Measurements from ENCODE around the gene HPN.
A peak's percentile ranks its signal among the peaks of the same experiment; 100 is the strongest.
"Not testable (repeated sequence)": the region's sequence is repeated elsewhere in the genome, so short reads cannot be mapped to it uniquely, and the experiment has no call there.

The HPN gene

DNA sequence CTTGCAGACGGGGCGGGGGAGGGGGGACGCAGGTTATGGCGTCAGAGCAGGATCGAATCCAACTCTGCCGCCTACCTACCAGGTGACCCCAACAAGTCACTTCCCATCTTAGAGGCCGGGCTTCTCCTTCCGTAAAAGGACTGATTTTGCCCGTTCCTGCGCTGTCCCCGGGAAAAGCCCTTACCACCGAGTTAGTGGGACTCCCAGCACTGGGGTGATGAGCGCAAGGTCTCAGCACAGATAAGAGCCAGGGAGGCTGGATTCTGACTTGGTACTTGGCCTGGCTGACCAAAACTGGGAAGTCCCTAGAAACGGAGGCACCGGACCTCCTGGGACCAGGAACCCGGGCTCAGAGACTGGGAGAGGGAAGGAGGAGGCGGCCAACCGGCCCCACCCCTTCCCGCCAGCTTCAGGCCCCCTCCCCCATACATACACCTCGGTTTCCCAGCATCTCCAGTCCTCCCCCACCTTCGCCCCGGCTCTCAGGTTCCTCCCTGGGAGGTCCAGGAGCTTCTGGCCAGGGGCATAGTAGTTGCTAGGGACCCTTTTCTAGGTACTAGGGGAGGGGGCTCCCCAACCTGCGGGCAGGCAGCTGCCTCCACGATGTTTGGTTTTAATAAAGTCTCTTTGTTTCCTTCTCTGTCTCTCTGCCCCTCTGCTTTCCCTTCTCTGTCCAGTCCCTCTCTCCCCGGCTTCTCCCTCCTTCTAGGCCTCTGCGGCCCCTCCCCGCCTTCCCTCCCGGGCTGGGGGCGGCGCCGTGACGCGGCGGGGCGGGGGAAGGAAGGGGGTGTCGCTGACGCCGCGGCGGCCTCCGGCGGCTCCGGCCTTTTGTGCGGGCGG is 41.8 kb upstream of the HPN start, which contains the start of gene GRAMD1A:
GRAMD1A (plus strand) TSS at position 826 of the 840 bp plus-strand sequence. CDS start 156 bp downstream, outside the sequence.
- Histone ChIP-seq H3K27me3 (no peaks in the 10 kb centered on the region), H3K4me2 (peak within 1 kb of the TSS; percentile 89 to 99 (median 97)), H3K4me1 (peaks cover 63 to 83% (median 79%) of the 10 kb centered on the region in 10 experiments), H3K4me3 (peak within 1 kb of the TSS; percentile 88 to 98 (median 92)), H3K36me3 (peaks cover 0 to 26% (median 22%) of the 10 kb centered on the region in 11 experiments; a peak in 20 of 22 replicates), H3K9me3 (replicated peaks in 1 of 11) (peaks cover 12 to 16% (median 15%) of the 10 kb centered on the region in 11 experiments), H3K27ac (peak within 1 kb of the TSS; percentile 89 to 97 (median 93)), H4K20me1 (peaks cover 28 to 41% (median 38%) of the 10 kb centered on the region in 11 experiments; a peak in 21 of 22 replicates), H3K9ac (peak within 1 kb of the TSS; percentile 89 to 99 (median 94))
- TF ChIP-seq Cebpa-rat (IDR thresholded peaks at IDR 0.05): no peak

DNA sequence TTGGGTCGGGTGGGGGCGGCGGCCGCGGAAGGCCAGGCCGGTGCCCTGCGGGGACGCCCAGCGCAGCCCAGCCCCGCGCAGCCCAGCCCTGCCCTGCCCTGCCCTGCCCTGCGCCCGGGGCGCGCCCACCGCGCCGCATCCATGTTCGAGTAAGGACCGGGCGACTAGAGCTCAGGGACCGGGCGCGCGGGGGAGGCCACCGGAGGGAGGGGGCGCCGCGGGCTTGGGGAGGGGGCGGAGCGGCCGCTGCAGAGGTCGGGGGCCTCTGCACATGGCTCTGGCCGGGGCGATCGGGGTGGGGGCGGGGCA is 41.2 kb upstream of the HPN start:
- peaks cover under 1 to 30% (median 25%) of the 10 kb centered on the region in 11 experiments; a peak in 21 of 22 replicates for H3K36me3 ChIP-seq
- H4K20me1 ChIP-seq: peaks cover 32 to 47% (median 44%) of the 10 kb centered on the region in 11 experiments; a peak in 21 of 22 replicates
- H3K27me3 ChIP-seq: no peaks in the 10 kb centered on the region
- H3K27ac ChIP-seq: peak overlapping the region; percentile 89 to 97 (median 93)
- H3K4me3 ChIP-seq: peak overlapping the region; percentile 88 to 98 (median 92)
- no peak for TF ChIP-seq Cebpa-rat (IDR thresholded peaks at IDR 0.05)
- peak overlapping the region in 8 of 11 experiments; percentile 93 to 99 (median 97); a peak in 14 of 22 replicates for H3K4me2 ChIP-seq
- H3K9ac ChIP-seq: peak overlapping the region; percentile 89 to 99 (median 94)
- peaks cover 65 to 85% (median 80%) of the 10 kb centered on the region in 10 experiments for H3K4me1 ChIP-seq
- peaks cover 6 to 11% (median 9%) of the 10 kb centered on the region in 11 experiments for H3K9me3 ChIP-seq (replicated peaks in 1 of 11)

DNA sequence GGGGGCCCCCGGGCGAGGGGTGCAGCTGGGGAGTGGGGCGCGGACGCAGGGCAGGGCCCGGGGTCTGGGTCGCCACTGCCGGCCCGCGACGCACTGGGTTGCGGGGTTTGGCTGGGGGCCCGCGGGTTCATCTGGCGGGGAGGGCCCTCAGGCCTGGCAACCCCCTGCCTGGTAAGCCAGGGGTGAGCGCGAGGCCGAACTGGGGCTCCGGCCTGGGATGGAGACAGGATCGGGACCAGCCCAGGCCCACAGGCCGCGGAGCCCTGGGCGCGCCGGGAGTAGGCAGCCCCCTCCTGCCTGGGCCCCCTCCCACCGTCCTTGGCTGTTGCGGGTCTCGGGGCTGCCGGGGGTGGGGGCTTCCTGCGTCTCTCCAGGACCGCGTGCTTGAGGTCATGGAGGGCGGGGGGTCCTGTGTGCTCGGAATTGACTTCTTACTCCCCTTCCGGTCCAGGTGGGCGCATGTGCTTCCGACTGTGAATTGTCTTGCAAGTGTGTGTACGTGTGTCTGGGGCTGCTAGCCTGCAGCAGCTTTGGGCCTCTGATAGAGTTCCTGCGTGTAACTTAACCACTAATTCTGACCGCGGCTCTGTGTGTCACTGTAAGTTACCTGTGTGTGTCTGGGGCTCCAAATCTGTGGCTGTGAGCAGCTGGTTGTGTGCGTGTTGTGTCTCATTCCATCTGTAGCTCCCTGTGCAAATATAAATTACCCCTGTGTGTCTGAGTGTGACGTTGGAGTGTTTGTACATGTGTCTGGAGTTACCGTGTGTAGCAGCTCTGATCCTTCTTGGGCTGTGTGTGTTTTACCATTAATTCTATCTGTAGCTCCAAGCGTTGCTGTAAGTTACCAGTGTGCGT is 40.6 kb upstream of the HPN start:
- H3K9me3 ChIP-seq (replicated peaks in 1 of 11): peaks cover under 1 to 5% (median 3%) of the 10 kb centered on the region in 11 experiments; a peak in 17 of 22 replicates
- H3K27ac ChIP-seq: peak overlapping the region; percentile 71 to 97 (median 93); a peak in 21 of 22 replicates
- peak overlapping the region; percentile 87 to 99 (median 93) for H3K4me2 ChIP-seq
- H3K4me3 ChIP-seq: peak overlapping the region; percentile 88 to 98 (median 92)
- TF ChIP-seq Cebpa-rat (IDR thresholded peaks at IDR 0.05): no peak
- H3K4me1 ChIP-seq: peaks cover 65 to 85% (median 78%) of the 10 kb centered on the region in 10 experiments
- H3K27me3 ChIP-seq: no peaks in the 10 kb centered on the region
- H3K9ac ChIP-seq: peak overlapping the region; percentile 89 to 99 (median 94)
- H3K36me3 ChIP-seq: peaks cover 7 to 36% (median 31%) of the 10 kb centered on the region in 11 experiments
- H4K20me1 ChIP-seq: peaks cover 38 to 52% (median 50%) of the 10 kb centered on the region in 11 experiments; a peak in 21 of 22 replicates

DNA sequence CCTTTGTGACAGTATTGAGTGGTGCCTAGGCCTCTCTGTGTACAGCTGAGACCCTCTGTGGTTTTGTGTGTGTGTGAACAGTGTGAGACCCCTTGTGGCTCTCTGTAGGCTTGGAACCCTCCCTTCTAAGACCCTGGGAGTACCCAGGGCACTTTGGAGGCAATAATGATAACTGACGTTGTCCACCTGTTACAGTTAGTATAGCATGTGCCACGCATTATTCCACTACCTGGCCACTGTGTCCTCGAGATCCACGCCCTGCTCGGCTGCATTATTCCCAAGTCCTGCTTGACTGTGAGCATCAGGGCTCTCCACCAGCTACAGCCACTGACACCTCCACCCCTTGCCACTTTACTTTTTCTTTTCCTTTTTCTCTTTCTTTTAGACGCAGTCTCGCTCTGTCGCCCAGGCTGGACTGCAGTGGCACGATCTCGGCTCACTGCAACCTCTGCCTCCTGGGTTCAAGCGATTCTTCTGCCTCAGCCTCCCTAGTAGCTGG is 39.4 kb upstream of the HPN start:
- Histone ChIP-seq H3K4me2 (peak overlapping the region; percentile 87 to 99 (median 93)), H4K20me1 (peaks cover 49 to 64% (median 62%) of the 10 kb centered on the region in 11 experiments; a peak in 21 of 22 replicates), H3K27ac (peak overlapping the region in 9 of 11 experiments; percentile 26 to 97 (median 90); a peak in 11 of 22 replicates), H3K4me3 (peak overlapping the region; percentile 88 to 98 (median 92)), H3K9ac (peak overlapping the region; percentile 89 to 99 (median 94); a peak in 21 of 22 replicates), H3K36me3 (peaks cover 19 to 48% (median 43%) of the 10 kb centered on the region in 11 experiments), H3K4me1 (peaks cover 59 to 81% (median 69%) of the 10 kb centered on the region in 10 experiments), H3K9me3 (replicated peaks in 1 of 11) (no peaks in the 10 kb centered on the region), H3K27me3 (no peaks in the 10 kb centered on the region)
- TF ChIP-seq Cebpa-rat (IDR thresholded peaks at IDR 0.05): no peak

DNA sequence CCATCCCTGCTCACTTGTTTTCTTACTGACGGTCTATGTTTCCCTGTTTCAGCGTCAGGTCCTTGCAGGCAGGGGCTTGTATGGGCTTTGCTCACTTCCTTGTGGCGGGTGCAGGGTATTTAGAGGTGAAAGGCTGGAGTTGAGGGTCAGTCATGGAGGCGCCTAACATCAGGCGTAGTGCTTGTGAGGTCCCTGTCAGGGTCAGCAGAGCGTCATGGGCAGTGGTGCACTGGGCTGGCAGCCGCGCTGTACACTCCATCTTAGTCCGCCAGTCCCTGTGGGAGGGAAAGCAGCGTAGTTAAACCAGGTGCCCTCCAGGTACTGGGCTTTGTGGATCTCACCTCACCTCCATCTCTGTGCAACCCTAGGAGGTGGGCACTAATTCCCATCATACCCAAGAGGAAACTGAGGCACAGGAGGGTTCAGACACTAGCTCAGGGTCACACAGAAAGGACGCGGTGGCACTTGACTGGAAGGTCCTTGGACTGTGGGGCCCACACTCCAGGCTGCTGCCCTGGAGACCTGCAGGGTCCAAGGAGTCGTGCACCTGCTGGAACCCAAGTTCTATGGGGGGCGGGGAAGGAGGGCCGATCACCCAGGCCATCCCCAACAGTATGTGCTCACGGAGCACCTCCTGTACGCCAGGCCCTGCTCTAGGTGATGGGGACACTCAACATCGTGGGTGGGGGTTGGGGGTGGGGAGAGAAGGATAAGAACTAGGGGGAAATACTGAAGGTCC is 36.8 kb upstream of the HPN start:
- Histone ChIP-seq H3K4me3 (no peak overlapping the region), H3K27ac (peak overlapping the region in 2 of 11 experiments; percentile 32 to 61; a peak in 3 of 22 replicates), H3K4me1 (peaks cover 39 to 71% (median 48%) of the 10 kb centered on the region in 10 experiments), H3K9me3 (replicated peaks in 1 of 11) (no peaks in the 10 kb centered on the region), H3K27me3 (no peaks in the 10 kb centered on the region), H4K20me1 (peaks cover 56 to 90% (median 88%) of the 10 kb centered on the region in 11 experiments; a peak in 21 of 22 replicates), H3K36me3 (peaks cover 35 to 74% (median 69%) of the 10 kb centered on the region in 11 experiments), H3K9ac (peak overlapping the region in 9 of 11 experiments; percentile 31 to 65 (median 45); a peak in 9 of 22 replicates), H3K4me2 (peak overlapping the region in 10 of 11 experiments; percentile 5 to 99 (median 92); a peak in 16 of 22 replicates)
- no peak for TF ChIP-seq Cebpa-rat (IDR thresholded peaks at IDR 0.05)

DNA sequence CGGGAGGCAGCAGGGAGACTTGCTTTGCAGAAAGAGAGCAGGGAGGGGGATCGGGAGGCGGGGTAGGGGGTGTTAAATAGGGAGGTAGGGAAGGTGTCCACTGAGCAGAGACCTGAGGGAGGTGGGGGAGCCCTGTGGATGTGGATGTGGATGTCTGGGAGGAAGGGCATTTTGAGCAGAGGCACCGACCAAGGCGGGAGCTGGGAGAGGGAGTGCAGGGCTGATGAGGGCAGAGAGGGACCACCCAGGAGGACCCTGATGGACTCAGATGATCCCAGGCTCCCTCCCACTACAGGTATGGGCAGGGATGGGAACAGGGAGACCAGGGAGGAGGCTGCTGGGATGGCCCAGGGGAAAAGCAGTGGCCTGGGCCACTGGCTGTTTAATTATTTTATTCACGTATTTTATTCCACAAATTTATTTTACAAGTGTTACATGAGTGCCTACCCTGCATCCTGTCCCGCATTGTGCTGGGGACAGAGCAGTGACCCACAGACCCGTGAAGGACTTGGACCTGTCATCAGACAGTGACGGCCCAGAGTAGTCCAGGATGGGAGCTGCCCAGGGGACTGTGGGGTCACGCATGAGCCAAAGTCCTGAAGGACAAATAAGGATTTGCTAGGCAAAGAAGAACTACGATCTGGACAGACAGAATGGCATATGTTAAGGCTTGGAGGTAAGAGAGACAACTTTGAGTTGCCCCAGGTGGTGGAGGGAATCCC is 36.1 kb upstream of the HPN start:
- no peak overlapping the region for H3K4me3 ChIP-seq
- peaks cover 56 to 98% (median 95%) of the 10 kb centered on the region in 11 experiments; a peak in 21 of 22 replicates for H4K20me1 ChIP-seq
- H3K27me3 ChIP-seq: no peaks in the 10 kb centered on the region
- no peak overlapping the region for H3K27ac ChIP-seq
- H3K9ac ChIP-seq: peak overlapping the region in 4 of 11 experiments; percentile 7 to 44 (median 24); a peak in 3 of 22 replicates
- H3K9me3 ChIP-seq (replicated peaks in 1 of 11): no peaks in the 10 kb centered on the region
- H3K36me3 ChIP-seq: peaks cover 42 to 81% (median 77%) of the 10 kb centered on the region in 11 experiments
- H3K4me1 ChIP-seq: peaks cover 43 to 78% (median 54%) of the 10 kb centered on the region in 10 experiments
- no peak for TF ChIP-seq Cebpa-rat (IDR thresholded peaks at IDR 0.05)
- no peak overlapping the region for H3K4me2 ChIP-seq

DNA sequence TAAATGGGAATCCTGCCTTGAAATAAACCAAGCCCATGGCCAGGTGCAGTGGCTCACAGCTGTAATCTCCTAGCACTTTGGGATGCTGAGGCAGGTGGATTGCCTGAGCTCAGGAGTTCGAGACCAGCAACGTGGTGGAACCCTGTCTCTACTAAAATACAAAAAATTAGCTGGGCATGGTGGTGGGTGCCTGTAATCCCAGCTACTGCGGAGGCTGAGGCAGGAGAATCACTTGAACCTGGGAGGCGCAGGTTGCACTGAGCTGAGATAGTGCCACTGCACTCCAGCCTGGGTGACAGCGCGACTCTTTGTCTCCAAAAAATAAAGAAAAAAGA is 35.5 kb upstream of the HPN start:
- peaks cover 48 to 87% (median 82%) of the 10 kb centered on the region in 11 experiments for H3K36me3 ChIP-seq
- not testable (repeated sequence) for H3K4me2 ChIP-seq; H3K4me3 ChIP-seq; H3K9me3 ChIP-seq (replicated peaks in 1 of 11); H3K27ac ChIP-seq; H3K27me3 ChIP-seq
- H4K20me1 ChIP-seq: peaks cover 56 to 100% (median 97%) of the 10 kb centered on the region in 11 experiments; a peak in 21 of 22 replicates
- peaks cover 49 to 84% (median 60%) of the 10 kb centered on the region in 10 experiments for H3K4me1 ChIP-seq
- H3K9ac ChIP-seq: peak overlapping the region in 5 of 11 experiments; percentile 7 to 40 (median 16); a peak in 3 of 22 replicates

Data from BLaER1 treated with 17β-estradiol and CSF1 and Interleukin-3, amounts not matched to agents 10 nM and 100 nM (cell line).